SW480 (cell line): ENCODE measurements around the gene HIPK2.

Source experiments
- DNase-seq: peaks from one replicate; pipeline ENCODE4 v3.0.0-alpha.2; 2016; ENCODE audit warnings: low spot score

Gene HIPK2

GRCh38 chr7:139783647-139784385 lies 6.0 kb upstream of the HIPK2 start:
- no peak for DNase-seq

GRCh38 chr7:139782932-139783331 lies 5.1 kb upstream of the HIPK2 start:
- no peak for DNase-seq

- DNase-seq: peak; percentile 17
Measured at GRCh38 chr7:139777133-139777891, 486 bp downstream of the HIPK2 start.

- DNase-seq: peak; percentile 52
Measured at GRCh38 chr7:139776486-139777132, 1.2 kb downstream of the HIPK2 start.

GRCh38 chr7:139775829-139776266 lies 1.9 kb downstream of the HIPK2 start:
- DNase-seq: peak; percentile 78

- no peak for DNase-seq
Measured at GRCh38 chr7:139774376-139774775, 3.4 kb downstream of the HIPK2 start.

GRCh38 chr7:139773371-139773770 lies 4.4 kb downstream of the HIPK2 start:
- no peak for DNase-seq

GRCh38 chr7:139772873-139773272 lies 4.9 kb downstream of the HIPK2 start:
- DNase-seq: no peak

- no peak for DNase-seq
Measured at GRCh38 chr7:139772115-139772514, 5.7 kb downstream of the HIPK2 start.

GRCh38 chr7:139771001-139771956 lies 6.5 kb downstream of the HIPK2 start:
- no peak for DNase-seq

- DNase-seq: no peak
Measured at GRCh38 chr7:139769761-139770160, 8.0 kb downstream of the HIPK2 start.

- DNase-seq: no peak
Measured at GRCh38 chr7:139769066-139769465, 8.7 kb downstream of the HIPK2 start.

GRCh38 chr7:139768249-139768824 lies 9.5 kb downstream of the HIPK2 start:
- no peak for DNase-seq

GRCh38 chr7:139767561-139767982 lies 10.2 kb downstream of the HIPK2 start:
- DNase-seq: no peak

GRCh38 chr7:139765143-139765542 lies 12.7 kb downstream of the HIPK2 start:
- DNase-seq: no peak

- DNase-seq: no peak
Measured at GRCh38 chr7:139763330-139763729, 14.5 kb downstream of the HIPK2 start.

- DNase-seq: peak; percentile 23
Measured at GRCh38 chr7:139762886-139763285, 14.9 kb downstream of the HIPK2 start.

- no peak for DNase-seq
Measured at GRCh38 chr7:139758388-139758787, 19.4 kb downstream of the HIPK2 start.

- DNase-seq: no peak
Measured at GRCh38 chr7:139757968-139758367, 19.8 kb downstream of the HIPK2 start.

- no peak for DNase-seq
Measured at GRCh38 chr7:139753693-139754111, 24.1 kb downstream of the HIPK2 start.

- DNase-seq: no peak
Measured at GRCh38 chr7:139753081-139753692, 24.6 kb downstream of the HIPK2 start.
